NCI-H524 (cell line): ENCODE data around the gene LHFPL2.

Experiments
- DNase-seq, 2 experiments: peaks; one replicate each; lab custom pipeline; 2025; lab: John Stamatoyannopoulos, UW

LHFPL2 gene

GRCh38 chr5:78618303-78618702 is 30.3 kb downstream of the LHFPL2 start:
- no peak for DNase-seq

GRCh38 chr5:78615697-78616096 is 32.9 kb downstream of the LHFPL2 start:
- no peak for DNase-seq

GRCh38 chr5:78614816-78615215 is 33.8 kb downstream of the LHFPL2 start:
- no peak for DNase-seq

GRCh38 chr5:78613756-78614155 is 34.8 kb downstream of the LHFPL2 start:
- no peak for DNase-seq

- no peak for DNase-seq
Measured at GRCh38 chr5:78613151-78613533, 35.4 kb downstream of the LHFPL2 start.

- no peak for DNase-seq
Measured at GRCh38 chr5:78612227-78613150, 36.1 kb downstream of the LHFPL2 start.

GRCh38 chr5:78611126-78611605 is 37.4 kb downstream of the LHFPL2 start:
- no peak for DNase-seq

- no peak for DNase-seq
Measured at GRCh38 chr5:78610636-78611035, 37.9 kb downstream of the LHFPL2 start.

GRCh38 chr5:78610163-78610583 is 38.4 kb downstream of the LHFPL2 start:
- no peak for DNase-seq

- DNase-seq: no peak
Measured at GRCh38 chr5:78607864-78608263, 40.7 kb downstream of the LHFPL2 start.

- DNase-seq: peak; percentile 43 to 78
Measured at GRCh38 chr5:78606241-78606640, 42.3 kb downstream of the LHFPL2 start.

- DNase-seq: peak in 1 of 2 experiments; percentile 19
Measured at GRCh38 chr5:78605611-78606010, 43.0 kb downstream of the LHFPL2 start.

GRCh38 chr5:78604689-78605285 is 43.8 kb downstream of the LHFPL2 start:
- no peak for DNase-seq

GRCh38 chr5:78603636-78604175 is 44.9 kb downstream of the LHFPL2 start:
- DNase-seq: no peak

GRCh38 chr5:78602400-78602799 is 46.2 kb downstream of the LHFPL2 start:
- DNase-seq: no peak

- no peak for DNase-seq
Measured at GRCh38 chr5:78601559-78602314, 46.8 kb downstream of the LHFPL2 start.

GRCh38 chr5:78600687-78601414 is 47.7 kb downstream of the LHFPL2 start:
- DNase-seq: no peak

GRCh38 chr5:78598973-78599372 is 49.6 kb downstream of the LHFPL2 start:
- DNase-seq: no peak

GRCh38 chr5:78597974-78598371 is 50.6 kb downstream of the LHFPL2 start:
- no peak for DNase-seq

- no peak for DNase-seq
Measured at GRCh38 chr5:78597068-78597973, 51.3 kb downstream of the LHFPL2 start.
